H1 (cell line): Measurements from ENCODE around the gene SIGLEC12. TPM values are rescaled to one million over a fixed set of nuclear protein-coding genes. Genes with fewer than 3 reads are reported as not detected.

Experiments
- CTCF ChIA-PET: fragments of 300-600 bp; sonication (Branson Sonifier 250); formaldehyde crosslinking; loops from one replicate; lab custom pipeline; 2021; ENCODE audit not compliant: partially characterized antibody; lab: Charles Lee
- POLR2A ChIA-PET: fragments of 300-600 bp; sonication (Branson Sonifier 250); formaldehyde crosslinking; loops from one replicate; lab custom pipeline; 2021; ENCODE audit warnings: inconsistent platforms; ENCODE audit not compliant: partially characterized antibody; lab: Charles Lee
- DNase-seq, 2 experiments: peaks; one replicate each; pipeline versions ENCODE4 v3.0.0 to v3.0.0-alpha.2; 2010 to 2022; ENCODE audit warnings: low spot score in 2 of 2, low read depth in 1 of 2, mixed read lengths in 1 of 2
- FAIRE-seq: peaks from 2 replicates; lab custom pipeline; 2011; peaks lifted over from hg19 to GRCh38; lab: Jason Lieb, UNC
- H2AFZ ChIP-seq: 2 replicates; pipeline ENCODE4 v1.8.1; 2012; ENCODE audit warnings: low read length, inconsistent platforms
- H2AK5ac ChIP-seq: 2 replicates; pipeline ENCODE4 v1.6.1; 2013; ENCODE audit warnings: low read depth, low read length
- H2BK120ac ChIP-seq: replicated peaks from 2 replicates; pipeline ENCODE3; 2013; ENCODE audit warnings: low read depth, low read length, inconsistent platforms
- H2BK12ac ChIP-seq: 2 replicates; pipeline ENCODE4 v1.6.1; 2013; ENCODE audit warnings: low read depth, low read length
- H2BK15ac ChIP-seq: 2 replicates; pipeline ENCODE4 v1.6.1; 2013; ENCODE audit warnings: low read length
- H2BK20ac ChIP-seq: 2 replicates; pipeline ENCODE4 v1.6.1; 2013; ENCODE audit warnings: low read length
- H2BK5ac ChIP-seq: 2 replicates; pipeline ENCODE4 v1.6.1; 2013; ENCODE audit warnings: low read depth, low read length
- H3K14ac ChIP-seq: 2 replicates; pipeline ENCODE4 v1.6.1; 2013; ENCODE audit warnings: inconsistent platforms; ENCODE audit not compliant: insufficient read length
- H3K18ac ChIP-seq: 2 replicates; pipeline ENCODE4 v1.6.1; 2013; ENCODE audit warnings: low read length; ENCODE audit errors: extremely low read depth
- H3K23ac ChIP-seq: 2 replicates; pipeline ENCODE4 v1.6.1; 2013; ENCODE audit warnings: inconsistent platforms; ENCODE audit not compliant: insufficient read length
- H3K23me2 ChIP-seq: 2 replicates; pipeline ENCODE4 v1.6.1; 2013; ENCODE audit warnings: low read depth, low read length
- H3K27ac ChIP-seq: 2 replicates; pipeline ENCODE4 v1.6.1; 2011; ENCODE audit warnings: low read depth, low read length, inconsistent platforms
- H3K27me3 ChIP-seq, 4 experiments: replicated peaks in 1 of 4; 1 replicate in 1 of 4; 2 replicates in 3 of 4; pipeline versions ENCODE4 v1.6.1 to v1.8.1; 2011 to 2013; ENCODE audit warnings: low read length in 3 of 4, mild to moderate bottlenecking in 3 of 4, inconsistent platforms in 2 of 4, mixed read lengths in 2 of 4, moderate library complexity in 1 of 4; ENCODE audit not compliant: control insufficient read depth in 3 of 4, insufficient read depth in 3 of 4; ENCODE audit errors: extremely low read depth in 1 of 4
- H3K36me3 ChIP-seq, 4 experiments: 2 replicates each; pipeline versions ENCODE4 v1.6.1 to v1.8.1; 2011 to 2013; ENCODE audit warnings: mild to moderate bottlenecking in 4 of 4, low read length in 3 of 4, moderate library complexity in 2 of 4, control low read depth in 1 of 4, inconsistent platforms in 1 of 4; ENCODE audit not compliant: insufficient read depth in 4 of 4, control insufficient read depth in 2 of 4
- H3K4ac ChIP-seq: replicated peaks from 2 replicates; pipeline ENCODE3; 2013; ENCODE audit warnings: low read length, low read depth, mixed read lengths, inconsistent platforms; ENCODE audit not compliant: insufficient read length
- H3K4me1 ChIP-seq, 4 experiments: replicated peaks in 1 of 4; 1 replicate in 1 of 4; 2 replicates in 3 of 4; pipeline versions ENCODE4 v1.6.1 to v1.8.1; 2011 to 2013; ENCODE audit warnings: low read length in 3 of 4, inconsistent platforms in 2 of 4, mixed read lengths in 1 of 4; ENCODE audit not compliant: insufficient read depth in 4 of 4, control insufficient read depth in 3 of 4
- H3K4me2 ChIP-seq, 2 experiments: 2 replicates each; pipeline versions ENCODE4 v1.6.1 to v1.8.1; 2011 to 2013; ENCODE audit warnings: low read depth in 2 of 2, low read length in 2 of 2, control low read depth in 1 of 2, inconsistent platforms in 1 of 2, mild to moderate bottlenecking in 1 of 2; ENCODE audit not compliant: insufficient read depth in 1 of 2
- H3K4me3 ChIP-seq, 4 experiments: fragments of 200-600, 300-600 bp in 1 of 4; sonication (generic), shearing (Covaris generic), sonication (Bioruptor Twin) in 1 of 4; 2 replicates each; pipeline versions ENCODE4 v1.5.1 to v1.8.1; 2011 to 2016; ENCODE audit warnings: low read length in 4 of 4, low read depth in 3 of 4, control low read depth in 2 of 4, inconsistent platforms in 2 of 4, mild to moderate bottlenecking in 2 of 4, mixed read lengths in 1 of 4, moderate library complexity in 1 of 4; ENCODE audit not compliant: insufficient read depth in 2 of 4; ENCODE audit errors: extremely low read depth in 1 of 4
- H3K56ac ChIP-seq: replicated peaks from 2 replicates; pipeline ENCODE3; 2013; ENCODE audit warnings: low read depth, mild to moderate bottlenecking, mixed read lengths, low read length, inconsistent platforms; ENCODE audit not compliant: insufficient read length
- H3K79me1 ChIP-seq: 2 replicates; pipeline ENCODE4 v1.6.1; 2013; ENCODE audit warnings: low read depth, low read length, control low read depth
- H3K79me2 ChIP-seq, 2 experiments: 2 replicates each; pipeline versions ENCODE4 v1.6.1 to v1.8.1; 2012 to 2013; ENCODE audit warnings: low read length in 2 of 2, mild to moderate bottlenecking in 2 of 2, inconsistent platforms in 1 of 2; ENCODE audit not compliant: insufficient read depth in 2 of 2, control insufficient read depth in 1 of 2
- H3K9ac ChIP-seq, 4 experiments: replicated peaks in 1 of 4; 1 replicate in 1 of 4; 2 replicates in 3 of 4; pipeline versions ENCODE4 v1.6.1 to v1.8.1; 2011 to 2013; ENCODE audit warnings: low read depth in 3 of 4, low read length in 3 of 4, control low read depth in 2 of 4, mild to moderate bottlenecking in 2 of 4, moderate library complexity in 2 of 4, inconsistent platforms in 1 of 4; ENCODE audit errors: extremely low read depth in 1 of 4
- H3K9me3 ChIP-seq, 2 experiments: 2 replicates each; pipeline versions ENCODE4 v1.6.1 to v1.8.1; 2012 to 2013; ENCODE audit warnings: mild to moderate bottlenecking in 2 of 2, moderate library complexity in 2 of 2, control low read depth in 1 of 2, inconsistent platforms in 1 of 2, low read depth in 1 of 2, low read length in 1 of 2, mixed read lengths in 1 of 2; ENCODE audit not compliant: insufficient read depth in 2 of 2
- H4K20me1 ChIP-seq, 2 experiments: replicated peaks in 1 of 2; 2 replicates each; pipeline versions ENCODE3 to v1.8.1; 2011 to 2013; ENCODE audit warnings: inconsistent platforms in 2 of 2, low read length in 2 of 2, mild to moderate bottlenecking in 1 of 2; ENCODE audit not compliant: insufficient read depth in 2 of 2, control insufficient read depth in 1 of 2
- H4K5ac ChIP-seq: 2 replicates; pipeline ENCODE4 v1.6.1; 2013; ENCODE audit warnings: low read length, low read depth, mixed read lengths, inconsistent platforms; ENCODE audit not compliant: insufficient read length
- H4K8ac ChIP-seq: 2 replicates; pipeline ENCODE4 v1.8.0; 2013; ENCODE audit warnings: mild to moderate bottlenecking, moderate library complexity, low read length, inconsistent platforms; ENCODE audit not compliant: insufficient read depth; ENCODE audit errors: extremely low read depth
- H4K91ac ChIP-seq: replicated peaks from 2 replicates; pipeline ENCODE3; 2013; ENCODE audit warnings: low read length, mixed read lengths, inconsistent platforms; ENCODE audit not compliant: insufficient read length
- CHD1 ChIP-seq: IDR thresholded peaks from 2 replicates; pipeline ENCODE4 v1.6.1; 2012; ENCODE audit warnings: low read depth, low read length, improper control_type of control experiment
- E2F6 ChIP-seq: IDR thresholded peaks from 2 replicates; pipeline ENCODE4 v1.6.1; 2012; ENCODE audit warnings: inconsistent platforms
- HDAC2 ChIP-seq, 2 experiments: fragments of 300-600 bp in 1 of 2; sonication (generic) in 1 of 2; IDR thresholded peaks; 2 replicates each; pipeline ENCODE4 v1.6.1; 2011 to 2012; ENCODE audit warnings: low read depth in 2 of 2, low read length in 2 of 2, mild to moderate bottlenecking in 2 of 2, moderate library complexity in 2 of 2, borderline replicate concordance in 1 of 2, inconsistent platforms in 1 of 2
- JUN ChIP-seq: IDR thresholded peaks from 2 replicates; pipeline ENCODE4 v1.6.1; 2011; ENCODE audit warnings: low read depth, mild to moderate bottlenecking, improper control_type of control experiment, low read length
- KDM1A ChIP-seq: fragments of 200-600, 300-600 bp; sonication (generic); IDR thresholded peaks from 2 replicates; pipeline ENCODE4 v1.7.1; 2016; ENCODE audit warnings: mild to moderate bottlenecking, low read length, borderline replicate concordance
- POU5F1 ChIP-seq: IDR thresholded peaks from 2 replicates; pipeline ENCODE4 v1.6.1; 2011; ENCODE audit warnings: low read depth, mild to moderate bottlenecking, low read length, moderate library complexity
- WGBS, 2 experiments: shearing (Covaris generic) in 1 of 2; methylation state at CpG; one replicate each; pipeline versions ENCODE4 v1.1.6 to v1.1.7; 2013 to 2015; ENCODE audit warnings: low lambda C conversion rate in 2 of 2, mixed read lengths in 2 of 2, inconsistent platforms in 1 of 2, low coverage in 1 of 2, missing lambda C conversion rate in 1 of 2; ENCODE audit not compliant: insufficient replicate concordance in 2 of 2, insufficient coverage in 1 of 2, insufficient read length in 1 of 2; ENCODE audit errors: extremely low coverage in 1 of 2, missing lambda C conversion rate in 1 of 2; 5-methylcytosine and 5-hydroxymethylcytosine counted together
- polyA plus RNA-seq, 7 experiments: library from polyadenylated mRNA; depleted of rRNA in 3 of 7; stranded (reverse) in 5 of 7; unstranded in 2 of 7; fragments of >200 nt in 5 of 7; fragments of 200-250 nt in 2 of 7; gene quantifications; 1 replicate in 5 of 7; 2 replicates in 1 of 7; 4 replicates in 1 of 7; pipeline versions ENCODE4 v1.2.1 to v1.2.3, GENCODE V29; 2011 to 2013; ENCODE audit warnings: missing spikeins in 2 of 7, mixed read lengths in 2 of 7
- total RNA-seq: library from RNA; stranded (reverse); fragmentation: NEBNext Ultra II Directional; extraction: Animal tissue kit (Norgen Biotek cat#: 25700); gene quantifications from 2 replicates; pipeline ENCODE4 v1.2.1, GENCODE V29; 2021

Gene SIGLEC12
- total and polyA plus RNA-seq, 2 of the 8 experiments (the other 6 are each of a cell fraction or from before 2014, with no cell fraction given), result not detected

DNA sequence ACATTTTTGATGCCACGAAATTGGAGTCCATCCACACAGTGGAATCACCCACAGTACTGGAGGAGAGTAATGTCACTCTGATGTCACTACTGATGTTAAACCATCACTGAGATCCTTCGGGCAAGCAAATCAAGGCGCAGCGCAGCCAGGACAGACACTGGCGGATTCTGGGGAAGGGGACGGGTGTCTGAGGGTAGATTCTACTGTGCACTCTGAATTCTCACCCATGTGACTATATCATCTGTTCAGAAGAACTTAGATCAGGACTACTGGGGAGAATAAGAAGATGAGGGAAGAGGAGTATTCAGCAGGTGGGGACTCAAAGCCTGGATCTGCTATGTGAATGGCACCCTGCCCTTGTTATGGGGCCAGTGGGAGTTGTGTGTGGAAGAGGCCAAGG lies 42.4 kb upstream of the SIGLEC12 start:
- POLR2A ChIA-PET, result no interaction called here
- Histone ChIP-seq H2AK5ac (no peak overlapping the region), H3K36me3 (no peaks in the 10 kb centered on the region), H2AFZ (no peak overlapping the region), H3K14ac (no peak overlapping the region), H4K8ac (no peak overlapping the region), H2BK20ac (no peak overlapping the region), H2BK15ac (no peak overlapping the region), H3K79me1 (no peaks in the 10 kb centered on the region), H3K4me1 (no peaks in the 10 kb centered on the region), H3K56ac (no peak overlapping the region), H2BK12ac (no peak overlapping the region), H3K23me2 (no peaks in the 10 kb centered on the region), H4K91ac (no peak overlapping the region), H3K27ac (no peak overlapping the region), H2BK5ac (no peak overlapping the region), H3K18ac (no peak overlapping the region), H3K79me2 (no peaks in the 10 kb centered on the region), H4K20me1 (no peaks in the 10 kb centered on the region), H4K5ac (no peak overlapping the region), H3K9ac (no peak overlapping the region), H3K23ac (no peak overlapping the region), H3K4me2 (no peak overlapping the region), H3K9me3 (peaks cover 61 to 80% of the 10 kb centered on the region in 2 experiments), H3K4ac (no peak overlapping the region), H3K27me3 (no peaks in the 10 kb centered on the region), H2BK120ac (no peak overlapping the region), H3K4me3 (no peak overlapping the region)
- DNase-seq (no peak), FAIRE-seq (no peak)
- 81% methylated on average over 6 of the region's 6 CpGs; no CpG with 5 or more reads in 1 of the 2 experiments for WGBS, 2 experiments
- CTCF ChIA-PET, result interaction anchor here (1.3 kb wide), 1 partner anchor 30 kb away, joined by 4 read pairs; no protein-coding TSS in a partner anchor
- TF ChIP-seq HDAC2 (IDR thresholded peaks at IDR 0.05; ENCODE audit: borderline replicate concordance in 1 of 2, low read depth in 2 of 2, low read length in 2 of 2), result no peak
- no peak for TF ChIP-seq KDM1A
- TF ChIP-seq JUN, result no peak
- no peak for TF ChIP-seq CHD1
- TF ChIP-seq E2F6, result no peak
- no peak for TF ChIP-seq POU5F1
